Suppressor macrophage treated with lipopolysaccharide for 1 hour (primary cell): ENCODE measurements around the gene FAM3C.
A peak's percentile ranks its signal among the peaks of the same experiment; 100 is the strongest.
"Not testable (repeated sequence)": the region's sequence is repeated elsewhere in the genome, so short reads cannot be mapped to it uniquely, and the experiment has no call there.

Experiments used
- DNase-seq, 3 donors: peaks; one replicate each; pipeline ENCODE4 v3.0.0-alpha.2; 2020 to 2022

Gene FAM3C, protein sequence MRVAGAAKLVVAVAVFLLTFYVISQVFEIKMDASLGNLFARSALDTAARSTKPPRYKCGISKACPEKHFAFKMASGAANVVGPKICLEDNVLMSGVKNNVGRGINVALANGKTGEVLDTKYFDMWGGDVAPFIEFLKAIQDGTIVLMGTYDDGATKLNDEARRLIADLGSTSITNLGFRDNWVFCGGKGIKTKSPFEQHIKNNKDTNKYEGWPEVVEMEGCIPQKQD

DNA sequence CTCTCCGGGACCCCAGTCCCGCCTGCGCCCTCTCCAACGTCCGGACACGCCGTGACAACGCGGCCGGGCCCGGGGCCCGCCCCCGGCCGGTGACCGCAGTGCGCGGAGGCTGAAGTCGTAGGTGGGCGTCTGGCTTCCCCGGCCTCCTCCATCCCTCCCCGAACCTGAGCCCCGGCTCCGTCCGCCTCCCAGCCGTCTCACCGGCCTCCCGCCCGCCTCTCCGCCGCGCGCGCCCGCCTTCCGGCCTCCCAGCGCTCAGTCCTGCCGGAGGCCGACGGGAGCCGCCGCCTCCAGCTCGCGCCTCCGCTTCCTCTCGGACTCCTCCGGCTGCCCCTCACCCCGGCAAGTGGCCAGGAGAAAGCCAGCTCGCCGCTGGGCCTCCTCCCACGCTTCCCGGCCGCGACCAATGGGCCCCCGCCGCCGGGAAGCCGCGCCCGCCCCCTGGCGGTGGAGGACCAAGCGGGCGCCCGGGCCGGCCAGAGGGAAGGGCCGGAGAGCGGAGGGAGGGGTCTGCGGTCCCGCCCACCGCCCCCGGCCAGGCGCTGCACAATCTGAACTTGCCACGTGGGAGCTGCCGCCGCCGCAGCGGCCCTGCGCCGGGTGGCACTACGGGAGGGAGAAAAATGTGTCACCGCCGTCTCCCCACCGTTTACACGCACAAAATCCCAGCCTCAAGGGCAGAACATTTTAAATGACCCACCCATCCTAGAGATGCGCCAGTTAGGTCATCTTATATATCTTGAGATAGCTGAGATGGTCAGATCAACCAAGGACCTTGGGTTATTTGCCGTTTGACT lies at the start of gene FAM3C:
TSS of gene FAM3C (minus strand) at position 348 of the 797 bp plus-strand sequence. CDS start 13,339 bp downstream, outside the sequence.
- peak; percentile 96 to 99 (median 99) for DNase-seq

DNA sequence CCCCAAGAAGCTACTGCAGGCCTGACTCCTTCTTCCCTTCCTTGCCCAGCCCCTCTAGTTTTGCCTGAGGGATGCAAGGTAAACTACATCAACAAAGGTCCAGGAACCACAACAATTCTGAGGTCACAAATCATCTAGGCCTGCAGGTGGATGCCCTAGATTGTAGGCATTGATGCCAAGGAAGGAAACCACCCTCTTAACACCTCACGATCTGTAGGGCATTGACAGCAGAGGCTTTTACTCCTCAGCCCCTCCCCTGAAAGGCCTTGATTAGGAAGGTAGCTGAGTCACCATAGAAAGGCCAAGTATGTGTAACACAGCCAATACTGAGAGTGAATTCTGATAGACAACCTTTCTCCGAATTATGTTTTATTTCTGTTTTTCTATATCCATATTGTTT lies 46.7 kb upstream of the FAM3C start:
- DNase-seq, result no peak

DNA sequence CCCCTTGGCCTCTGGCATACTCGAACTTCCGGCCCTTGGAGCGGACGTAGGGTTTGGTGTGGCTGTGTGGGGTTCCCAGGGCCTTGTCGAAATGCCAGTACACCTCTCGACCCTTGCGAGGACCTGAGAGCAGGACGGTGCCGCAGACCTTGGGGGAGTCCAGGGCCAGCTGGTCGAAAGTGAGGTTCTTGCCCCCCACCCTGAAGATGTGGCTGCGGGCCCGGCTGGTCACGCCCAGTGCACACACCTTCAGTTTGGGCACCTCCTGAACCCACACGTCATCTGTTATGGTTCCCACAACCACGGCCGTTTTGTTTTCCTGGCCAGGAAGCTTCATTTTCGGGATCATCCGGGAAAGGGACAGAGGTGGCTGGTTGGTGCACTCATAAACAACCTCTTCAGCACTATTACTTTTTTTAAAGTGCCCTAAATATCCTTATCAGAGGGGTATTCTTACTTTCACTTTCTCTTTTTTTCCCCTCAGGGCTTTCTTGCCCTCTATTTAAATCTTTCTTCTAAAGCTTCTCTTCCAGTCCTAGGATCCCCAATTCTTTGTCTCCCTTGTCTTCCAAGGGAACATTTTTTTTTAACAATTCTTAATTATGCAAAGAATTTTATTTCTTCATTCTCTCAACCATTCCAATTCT lies 44.9 kb upstream of the FAM3C start:
- no peak for DNase-seq

DNA sequence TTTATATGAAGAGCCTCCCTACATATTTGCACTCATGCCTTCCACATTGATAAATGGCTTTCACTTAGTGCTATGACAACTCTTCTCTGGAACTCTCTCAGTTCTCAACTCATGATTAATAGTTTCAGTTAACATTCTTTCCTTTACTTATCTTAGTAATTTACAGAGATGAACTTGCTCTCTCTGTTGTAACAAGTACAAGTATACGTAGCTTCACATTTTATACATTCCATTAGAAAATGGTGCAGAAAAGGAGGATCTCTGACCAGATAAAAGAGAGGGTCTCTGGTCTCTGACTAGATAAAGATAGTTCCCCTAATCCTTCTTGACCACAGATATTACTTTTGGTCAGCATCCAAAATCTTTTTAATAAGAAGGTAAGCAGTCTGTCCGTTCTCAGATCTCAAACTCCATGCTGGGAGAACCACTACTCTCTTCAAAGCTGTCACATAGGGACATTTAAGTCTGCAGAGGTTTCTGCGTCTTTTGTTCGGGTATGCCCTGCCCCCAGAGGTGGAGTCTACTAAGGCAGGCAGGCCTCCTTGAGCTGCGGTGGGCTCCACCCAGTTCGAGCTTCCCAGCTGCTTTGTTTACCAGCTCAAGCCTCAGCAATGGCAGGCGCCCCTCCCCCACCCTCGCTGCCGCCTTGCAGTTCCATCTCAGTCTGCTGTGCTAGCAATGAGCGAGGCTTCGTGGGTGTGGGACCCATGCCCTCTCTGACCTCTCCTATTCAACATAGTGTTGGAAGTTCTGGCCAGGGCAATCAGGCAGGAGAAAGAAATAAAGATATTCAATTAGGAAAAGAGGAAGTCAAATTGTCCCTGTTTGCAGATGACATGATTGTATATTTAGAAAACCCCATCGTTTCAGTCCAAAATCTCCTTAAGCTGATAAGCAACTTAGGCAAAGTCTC lies 42.2 kb upstream of the FAM3C start:
- peak in 2 of 3 donors; percentile 11 to 32 for DNase-seq

DNA sequence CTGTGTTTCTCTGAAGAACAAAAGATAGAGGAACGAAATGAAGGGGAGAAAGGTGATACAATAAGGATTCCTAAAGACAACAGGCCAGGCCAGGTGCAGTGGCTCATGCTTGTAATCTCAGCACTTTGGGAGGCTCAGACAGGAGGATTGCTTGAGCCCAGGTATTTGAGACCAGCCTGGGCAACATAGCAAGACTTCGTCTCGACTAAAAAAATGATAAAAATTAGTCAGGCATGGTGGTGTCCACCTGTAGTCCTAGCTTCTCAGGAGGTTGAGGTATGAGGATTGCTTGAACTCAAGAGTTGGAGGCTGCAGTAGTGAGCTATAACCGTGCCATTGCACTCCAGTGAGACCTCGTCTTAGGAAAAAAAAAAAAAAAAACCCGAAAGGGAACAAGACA lies 41.4 kb upstream of the FAM3C start:
- DNase-seq, result no peak

DNA sequence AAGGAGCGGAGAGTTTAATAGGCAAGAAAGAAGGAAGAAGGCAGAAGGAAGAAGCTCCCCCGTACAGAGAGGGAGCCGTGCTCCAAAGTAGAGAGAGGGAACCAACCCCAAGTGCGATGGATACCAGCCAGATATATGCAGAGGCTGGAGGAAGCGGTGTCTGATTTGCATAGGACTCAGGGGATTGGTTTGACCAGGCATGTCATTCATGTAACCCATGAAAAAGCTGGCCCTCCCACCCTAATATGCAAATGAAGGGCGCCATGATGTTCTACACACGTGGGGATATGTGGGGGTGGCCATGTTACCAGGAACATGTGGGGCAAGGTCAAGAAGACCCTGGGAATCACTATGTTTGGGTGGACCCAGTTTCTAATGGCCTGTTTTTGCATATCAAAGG lies 40.6 kb upstream of the FAM3C start:
- DNase-seq, result no peak

DNA sequence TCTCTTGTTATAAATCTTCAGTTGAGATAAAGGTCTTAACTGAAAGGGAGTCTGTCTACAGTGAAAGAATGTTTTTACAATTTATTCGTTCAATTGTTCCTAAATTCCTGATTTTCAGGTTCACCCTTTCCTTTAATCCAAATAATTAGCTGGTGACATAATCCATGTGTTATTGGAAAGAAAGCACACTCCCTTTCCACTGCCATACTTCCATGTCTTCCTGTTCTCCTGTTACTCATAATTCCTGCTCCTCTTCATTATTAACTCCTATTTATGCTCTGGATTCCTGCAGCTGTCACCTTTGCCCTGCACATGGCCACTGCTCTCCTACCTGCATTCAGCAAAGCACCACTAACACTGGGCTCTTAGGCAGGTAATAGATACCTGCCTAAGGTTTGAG lies 40.0 kb upstream of the FAM3C start:
- DNase-seq, result no peak

DNA sequence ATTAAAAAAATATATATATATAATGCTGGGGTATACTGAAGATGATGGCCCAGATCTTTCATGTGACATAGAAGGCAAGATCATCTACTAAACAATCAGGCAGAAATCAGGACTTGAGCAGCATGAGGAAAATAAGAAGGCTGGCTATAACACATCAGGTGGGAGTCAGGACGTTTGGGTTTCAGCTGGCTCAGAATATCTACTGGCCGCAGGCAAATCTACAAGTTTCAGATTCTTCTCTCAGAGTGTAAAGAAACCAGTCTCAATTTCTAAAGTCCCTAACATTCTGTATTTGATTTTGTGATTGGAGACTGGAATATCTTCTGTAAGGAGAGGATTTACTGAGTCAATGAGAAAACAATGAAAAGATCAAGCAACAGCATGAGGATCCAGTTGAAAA lies 37.7 kb upstream of the FAM3C start:
- DNase-seq, result no peak

DNA sequence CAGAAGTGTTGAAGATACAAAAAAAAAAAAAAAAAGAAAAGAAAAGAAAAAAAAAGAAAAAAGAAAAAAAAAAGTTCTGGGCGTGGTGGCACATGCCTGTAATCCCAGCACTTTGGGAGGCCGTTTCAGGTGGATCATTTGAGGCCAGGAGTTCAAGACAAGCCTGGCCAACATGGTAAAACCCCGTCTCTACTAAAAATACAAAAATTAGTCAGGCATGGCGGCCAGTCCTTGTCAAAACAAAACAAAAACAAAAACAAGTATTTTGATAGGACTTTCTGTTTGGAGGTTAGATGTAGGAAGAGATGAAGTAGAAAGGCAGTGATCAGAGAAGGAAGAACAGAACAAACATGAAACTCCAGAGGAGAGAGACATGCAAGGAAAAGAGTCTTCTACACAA lies 36.4 kb upstream of the FAM3C start:
- DNase-seq, result not testable (repeated sequence)

DNA sequence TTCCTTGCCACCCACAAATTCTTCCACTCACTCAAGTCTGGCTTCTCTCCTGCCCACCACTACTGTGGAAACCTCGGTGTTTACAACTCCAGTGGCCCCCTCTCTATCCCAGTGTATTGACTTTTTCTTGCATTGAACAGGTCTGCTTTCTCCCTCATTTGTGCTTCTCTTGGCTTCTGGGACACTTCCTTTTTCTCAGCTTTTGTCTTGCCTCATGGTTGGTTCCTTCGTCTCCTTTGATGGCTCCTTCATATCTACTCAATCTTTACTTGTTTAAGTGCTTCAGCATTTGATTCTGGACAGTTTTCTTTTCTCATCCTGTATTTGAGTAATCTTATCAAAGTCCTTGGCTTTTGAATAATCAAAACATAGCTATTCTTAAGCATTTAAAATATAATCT lies 35.9 kb upstream of the FAM3C start:
- no peak for DNase-seq

DNA sequence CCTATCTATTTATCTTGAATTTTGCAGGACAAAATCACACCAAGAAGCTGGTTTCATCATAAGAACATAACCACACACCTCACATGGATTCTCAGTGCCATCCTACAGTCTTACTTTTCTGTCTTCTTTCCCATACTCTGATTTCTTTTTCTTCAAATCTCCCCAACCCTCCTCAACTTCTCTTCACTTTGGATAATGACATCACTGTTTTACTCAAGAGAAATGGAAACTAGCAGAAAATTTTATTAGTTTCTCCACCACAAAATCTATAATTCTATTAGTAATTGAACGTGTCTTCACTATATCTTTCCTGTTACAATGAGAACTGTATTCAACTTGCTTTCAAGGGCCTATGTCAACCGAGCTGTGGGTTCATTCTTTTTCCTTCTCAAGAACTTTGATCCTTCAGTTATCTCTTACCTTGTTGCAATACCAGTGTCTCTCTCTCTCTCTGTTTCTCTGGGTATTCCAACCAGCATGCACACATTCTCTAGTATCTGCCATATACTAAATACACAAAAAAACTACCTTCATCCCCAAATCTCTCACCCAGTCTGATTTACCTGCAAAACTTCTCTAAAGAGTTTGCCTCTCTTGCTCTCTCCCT lies 35.4 kb upstream of the FAM3C start:
- DNase-seq, result no peak

DNA sequence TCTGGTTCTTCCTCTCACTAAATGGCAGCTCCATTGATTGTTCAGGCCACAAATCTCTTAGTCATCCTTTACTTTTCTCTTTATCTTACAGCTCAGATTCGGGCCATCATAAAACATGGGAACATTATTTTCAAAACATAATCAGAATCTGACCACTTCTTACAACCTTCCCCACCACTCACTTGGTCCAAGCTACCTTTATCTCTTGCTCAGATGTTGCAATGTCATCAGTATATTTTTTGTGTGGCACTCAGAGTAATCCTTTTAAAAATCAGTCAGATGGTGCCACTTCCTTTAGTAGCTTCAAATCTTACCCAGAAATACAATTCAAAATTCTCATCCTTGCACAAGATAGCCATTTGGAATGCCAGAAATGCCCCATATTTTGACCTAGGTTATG lies 34.5 kb upstream of the FAM3C start:
- DNase-seq, result no peak

DNA sequence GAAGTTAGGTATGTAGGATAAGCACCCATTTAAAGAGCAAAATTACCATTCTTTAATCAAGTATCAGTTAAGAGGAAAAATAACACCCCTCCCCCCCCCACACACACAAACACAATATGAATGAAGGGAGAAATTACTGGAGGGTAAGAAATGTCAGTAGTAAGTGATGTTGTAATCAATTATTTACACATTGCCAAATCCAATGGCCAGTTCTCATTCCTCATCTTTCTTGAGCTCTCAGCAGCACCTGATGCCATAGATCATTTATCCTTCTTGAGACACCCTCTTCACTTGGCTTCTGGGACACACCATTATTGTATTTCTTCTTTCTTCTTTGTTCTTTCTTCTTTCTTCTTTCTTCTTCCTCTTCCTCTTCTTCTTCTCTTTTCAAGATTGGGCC lies 33.7 kb upstream of the FAM3C start:
- no peak for DNase-seq

DNA sequence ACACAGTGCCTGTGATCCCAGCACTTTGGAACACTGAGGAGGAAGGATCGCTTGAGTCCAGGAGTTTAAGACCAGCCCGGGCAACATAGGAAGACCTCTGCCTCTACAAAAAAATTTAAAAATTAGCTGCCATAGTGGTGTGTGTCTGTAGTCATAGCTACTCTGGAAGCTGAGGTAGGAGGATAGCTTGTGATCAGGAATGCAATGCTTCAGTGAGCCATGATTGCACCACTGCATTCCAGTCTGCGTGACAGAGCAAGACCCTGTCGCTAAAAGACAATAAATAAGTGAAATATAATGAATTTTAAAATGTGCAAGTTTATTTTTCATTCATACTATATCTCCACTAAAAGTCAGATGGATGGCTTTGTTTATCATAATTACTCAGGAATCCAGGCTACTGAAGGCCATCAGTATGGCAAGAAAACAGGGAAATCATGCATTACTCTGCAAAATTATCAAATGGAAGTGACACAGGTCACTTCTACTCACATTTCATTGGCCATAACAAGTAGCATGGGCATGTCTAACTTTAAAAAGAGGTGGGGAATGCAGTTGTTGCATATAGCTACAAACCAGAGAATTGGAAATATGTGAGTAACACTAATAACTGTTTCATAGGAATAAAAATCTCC lies 32.9 kb upstream of the FAM3C start:
- DNase-seq, result no peak

DNA sequence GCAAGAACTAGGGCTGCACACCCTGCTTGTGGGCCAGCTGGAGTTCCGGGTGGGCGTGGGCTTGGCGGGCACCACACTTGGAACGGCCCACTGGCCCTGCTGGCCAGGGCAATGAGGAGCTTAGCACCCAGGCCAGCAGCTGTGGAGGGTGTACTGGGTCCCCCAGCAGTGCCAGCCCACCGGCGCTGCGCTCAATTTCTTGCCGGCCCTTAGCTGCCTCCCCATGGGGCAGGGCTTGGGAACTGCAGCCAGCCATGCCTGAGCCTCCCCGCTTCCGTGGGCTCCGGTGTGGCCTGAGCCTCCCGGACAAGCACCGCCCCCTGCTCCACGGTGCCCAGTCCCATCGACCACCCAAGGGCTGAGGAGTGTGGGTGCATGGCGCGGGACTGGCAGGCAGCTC lies 25.6 kb upstream of the FAM3C start:
- not testable (repeated sequence) for DNase-seq

DNA sequence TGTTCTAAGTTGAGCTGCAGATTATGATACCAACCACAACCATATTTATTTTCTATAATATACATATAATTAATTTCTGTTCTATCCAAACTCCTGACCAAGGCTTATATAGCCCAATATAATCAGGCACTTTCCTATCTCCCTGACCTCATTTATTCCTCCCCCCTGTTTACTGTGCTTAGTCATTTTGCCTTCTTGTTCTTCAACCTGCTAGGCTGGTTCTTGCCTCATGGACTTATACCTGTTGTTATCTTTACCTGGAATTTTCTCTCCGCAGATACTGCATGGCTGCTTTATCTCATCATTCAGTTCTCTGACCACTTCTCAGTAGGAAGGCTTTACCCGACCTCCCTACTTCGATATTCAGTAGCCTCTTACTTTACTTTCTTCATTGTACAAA lies 24.9 kb upstream of the FAM3C start:
- DNase-seq, result no peak

DNA sequence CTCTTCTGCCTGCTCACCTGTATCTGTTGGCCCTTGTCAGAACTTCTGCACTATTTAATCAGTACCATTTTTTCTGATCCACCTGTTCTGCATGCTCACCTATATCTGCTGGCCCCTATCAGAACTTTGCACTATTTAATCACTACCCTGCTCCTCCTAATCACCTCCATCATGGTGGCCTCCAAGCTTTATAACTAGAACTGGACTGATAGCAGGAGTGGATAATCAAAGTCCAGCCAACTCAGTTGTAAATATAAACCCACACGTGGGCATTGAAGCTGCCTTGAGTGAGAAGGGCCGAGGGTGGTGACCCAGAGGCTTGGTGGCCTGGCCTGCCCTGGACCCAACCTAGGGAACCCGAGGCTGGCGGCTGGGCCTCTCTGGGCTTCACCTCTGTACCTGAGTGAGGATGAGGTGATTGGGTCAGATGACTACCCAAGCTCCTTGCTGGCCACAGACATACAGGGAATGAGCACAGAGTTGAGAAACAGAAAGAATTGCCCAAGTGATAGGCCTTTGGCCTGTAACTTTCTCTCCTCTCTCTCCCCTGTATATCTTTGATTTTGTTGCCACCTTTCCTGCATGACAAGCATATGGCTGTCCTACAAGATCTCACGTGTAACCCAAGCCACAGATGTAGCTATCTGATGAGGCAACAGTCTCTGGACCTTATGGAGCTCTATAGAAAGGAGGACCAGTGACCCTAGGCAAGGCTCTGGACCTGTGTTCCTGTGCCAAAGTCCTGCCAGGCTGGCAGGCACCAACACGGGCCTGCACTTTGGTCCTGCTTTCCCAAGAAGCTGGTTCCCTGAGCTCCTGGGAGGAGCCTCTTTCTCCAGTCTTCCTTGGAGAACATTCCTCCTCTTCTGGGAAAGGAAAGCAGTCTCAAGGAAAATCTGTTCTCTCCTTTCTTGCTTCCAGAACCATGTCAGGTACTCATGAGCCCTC lies 23.4 kb upstream of the FAM3C start:
- DNase-seq, result no peak

DNA sequence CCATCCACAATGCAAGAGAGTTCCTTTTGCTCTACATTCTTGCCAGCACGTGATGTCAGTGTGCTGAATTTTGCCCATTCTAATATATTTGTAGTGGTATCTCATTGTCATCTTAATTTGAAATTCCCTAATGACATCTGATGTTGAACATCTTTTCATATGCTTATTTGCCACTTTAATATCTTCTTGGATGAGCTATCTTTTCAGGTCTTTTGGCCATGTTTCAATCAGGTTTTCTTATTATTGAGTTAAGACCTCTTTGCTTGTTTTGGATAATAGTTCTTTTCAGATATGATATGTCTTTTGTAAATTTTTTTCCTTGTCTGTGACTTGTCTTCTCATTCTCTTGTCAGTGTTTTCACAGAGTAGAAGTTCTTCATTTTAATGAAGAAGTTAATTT lies 20.4 kb upstream of the FAM3C start:
- DNase-seq, result no peak

DNA sequence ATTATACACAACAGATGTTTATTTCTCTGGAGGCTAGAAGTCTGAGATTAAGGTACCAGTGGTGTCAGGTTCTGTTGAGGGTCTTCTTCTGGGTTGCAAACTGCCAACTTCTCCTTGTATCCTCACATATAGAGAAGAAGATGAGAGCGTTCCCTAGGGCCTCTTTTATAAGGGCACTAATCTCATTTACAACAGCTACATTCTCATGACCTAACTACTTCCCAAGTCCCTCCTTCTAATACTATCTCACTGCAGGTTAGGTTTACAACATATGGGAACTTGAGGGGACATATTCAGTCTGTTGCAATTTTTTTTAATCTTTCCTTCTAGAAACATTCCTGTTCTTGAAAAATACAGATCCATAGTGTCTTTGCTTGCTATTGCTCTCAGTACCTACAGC lies 18.3 kb upstream of the FAM3C start:
- DNase-seq, result no peak

DNA sequence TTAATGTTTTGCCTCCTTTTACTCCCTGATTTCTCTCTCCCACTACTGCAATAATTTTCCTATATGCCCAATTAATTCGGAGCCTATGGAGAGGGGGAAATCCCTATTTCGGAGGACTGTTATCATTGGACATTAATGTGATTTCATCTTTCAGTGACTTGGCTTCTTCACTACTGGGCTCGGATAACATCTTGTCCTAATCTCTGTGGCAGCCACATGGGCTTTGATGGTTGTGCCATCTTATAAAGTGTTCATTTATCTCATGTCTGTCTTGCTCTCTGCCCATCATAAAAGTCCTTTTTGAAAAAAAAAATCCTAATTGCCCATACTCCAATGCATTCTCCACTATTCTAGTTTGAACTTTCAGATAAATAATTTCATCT lies 15.5 kb upstream of the FAM3C start:
- DNase-seq, result no peak
